GM06990 (cell line): ENCODE data around the gene PRR35.
A peak's percentile ranks its signal among the peaks of the same experiment; 100 is the strongest.

Experiments
- DNase-seq: peaks from one replicate; pipeline ENCODE4 v3.0.0-alpha.2; 2011; ENCODE audit not compliant: insufficient read length; ENCODE audit errors: extremely low read depth
- H3K27me3 ChIP-seq: replicated peaks from 2 replicates; pipeline ENCODE4 v1.6.0; 2011; ENCODE audit warnings: low read length; ENCODE audit not compliant: control insufficient read depth, insufficient read depth
- H3K36me3 ChIP-seq: 2 replicates; pipeline ENCODE4 v1.5.1; 2011; ENCODE audit warnings: low read length; ENCODE audit not compliant: control insufficient read depth, insufficient read depth
- H3K4me3 ChIP-seq: replicated peaks from 2 replicates; pipeline ENCODE4 v1.5.1; 2011; ENCODE audit warnings: low read depth, mild to moderate bottlenecking, control low read depth, low read length
- TF ChIP-seq, protein P1 (sequence below): IDR thresholded peaks from 2 replicates; pipeline ENCODE4 v1.5.1; 2011; ENCODE audit warnings: low read length, control low read depth, mild to moderate bottlenecking, inconsistent platforms; ENCODE audit not compliant: insufficient read depth, poor library complexity, severe bottlenecking

PRR35 gene

DNA sequence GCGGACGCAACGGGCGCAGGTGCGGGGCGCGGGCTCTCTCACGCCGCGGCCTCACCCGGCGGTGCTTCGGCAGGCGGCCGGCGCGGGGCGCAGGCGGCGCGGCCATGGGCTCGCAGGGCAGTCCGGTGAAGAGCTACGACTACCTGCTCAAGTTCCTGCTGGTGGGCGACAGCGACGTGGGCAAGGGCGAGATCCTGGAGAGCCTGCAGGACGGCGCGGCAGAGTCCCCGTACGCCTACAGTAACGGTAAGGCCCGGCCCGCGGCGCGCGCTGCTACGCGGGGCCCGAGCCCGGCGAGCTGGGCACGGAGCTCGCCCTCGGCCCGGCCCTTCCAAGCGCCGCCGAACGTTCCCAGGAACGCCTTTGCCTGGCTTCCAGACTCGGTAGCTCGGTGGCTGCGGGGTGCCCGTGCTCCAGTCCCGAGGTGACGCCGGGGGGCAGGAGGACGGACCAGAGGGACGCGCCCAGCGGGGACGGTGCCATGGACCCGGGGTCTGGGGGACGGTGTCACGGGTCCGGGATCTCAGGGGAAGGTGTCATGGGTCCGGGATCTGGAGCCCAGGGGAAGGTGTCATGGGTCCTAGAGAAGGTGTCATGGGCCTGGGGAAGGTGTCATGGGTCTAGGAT is 30.1 kb downstream of the PRR35 start:
- H3K4me3 ChIP-seq: peak overlapping the region; percentile 83
- TF ChIP-seq, protein P1, sequence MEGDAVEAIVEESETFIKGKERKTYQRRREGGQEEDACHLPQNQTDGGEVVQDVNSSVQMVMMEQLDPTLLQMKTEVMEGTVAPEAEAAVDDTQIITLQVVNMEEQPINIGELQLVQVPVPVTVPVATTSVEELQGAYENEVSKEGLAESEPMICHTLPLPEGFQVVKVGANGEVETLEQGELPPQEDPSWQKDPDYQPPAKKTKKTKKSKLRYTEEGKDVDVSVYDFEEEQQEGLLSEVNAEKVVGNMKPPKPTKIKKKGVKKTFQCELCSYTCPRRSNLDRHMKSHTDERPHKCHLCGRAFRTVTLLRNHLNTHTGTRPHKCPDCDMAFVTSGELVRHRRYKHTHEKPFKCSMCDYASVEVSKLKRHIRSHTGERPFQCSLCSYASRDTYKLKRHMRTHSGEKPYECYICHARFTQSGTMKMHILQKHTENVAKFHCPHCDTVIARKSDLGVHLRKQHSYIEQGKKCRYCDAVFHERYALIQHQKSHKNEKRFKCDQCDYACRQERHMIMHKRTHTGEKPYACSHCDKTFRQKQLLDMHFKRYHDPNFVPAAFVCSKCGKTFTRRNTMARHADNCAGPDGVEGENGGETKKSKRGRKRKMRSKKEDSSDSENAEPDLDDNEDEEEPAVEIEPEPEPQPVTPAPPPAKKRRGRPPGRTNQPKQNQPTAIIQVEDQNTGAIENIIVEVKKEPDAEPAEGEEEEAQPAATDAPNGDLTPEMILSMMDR: no peak
- DNase-seq: peak; percentile 48
- H3K36me3 ChIP-seq: no peaks in the 10 kb centered on the region; the same call in 1 of the 2 replicates
- H3K27me3 ChIP-seq: no peaks in the 10 kb centered on the region

- no peaks in the 10 kb centered on the region; the same call in 1 of the 2 replicates for H3K36me3 ChIP-seq
- H3K27me3 ChIP-seq: no peaks in the 10 kb centered on the region
- H3K4me3 ChIP-seq: peak overlapping the region; percentile 83
- TF ChIP-seq, protein P1: no peak
- DNase-seq: no peak
Observed at GRCh38 chr16:590815-591200, 30.6 kb downstream of the PRR35 start.

DNA sequence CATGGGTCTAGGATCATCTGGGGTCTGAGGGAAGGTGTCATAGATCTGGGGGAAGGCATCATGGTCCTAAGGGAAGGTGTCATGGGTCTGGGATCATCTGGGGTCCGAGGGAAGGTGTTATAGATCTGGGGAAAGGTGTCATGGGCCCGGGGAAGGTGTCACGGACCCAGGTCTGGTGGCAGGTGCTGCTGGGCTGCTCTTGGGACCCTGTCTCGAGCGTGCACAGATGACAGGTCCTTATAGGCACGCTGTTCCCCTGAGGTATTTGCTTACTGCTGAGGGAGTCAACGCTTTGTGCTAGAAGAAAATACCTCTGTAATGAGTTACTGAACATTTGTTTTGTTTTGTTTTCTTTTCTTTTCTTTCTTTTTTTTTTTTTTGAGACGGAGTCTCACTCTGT is 31.0 kb downstream of the PRR35 start:
- TF ChIP-seq, protein P1: no peak
- DNase-seq: no peak
- Histone ChIP-seq H3K4me3 (no peak overlapping the region; the same call in 1 of the 2 replicates), H3K36me3 (no peaks in the 10 kb centered on the region; the same call in 1 of the 2 replicates), H3K27me3 (no peaks in the 10 kb centered on the region)

DNA sequence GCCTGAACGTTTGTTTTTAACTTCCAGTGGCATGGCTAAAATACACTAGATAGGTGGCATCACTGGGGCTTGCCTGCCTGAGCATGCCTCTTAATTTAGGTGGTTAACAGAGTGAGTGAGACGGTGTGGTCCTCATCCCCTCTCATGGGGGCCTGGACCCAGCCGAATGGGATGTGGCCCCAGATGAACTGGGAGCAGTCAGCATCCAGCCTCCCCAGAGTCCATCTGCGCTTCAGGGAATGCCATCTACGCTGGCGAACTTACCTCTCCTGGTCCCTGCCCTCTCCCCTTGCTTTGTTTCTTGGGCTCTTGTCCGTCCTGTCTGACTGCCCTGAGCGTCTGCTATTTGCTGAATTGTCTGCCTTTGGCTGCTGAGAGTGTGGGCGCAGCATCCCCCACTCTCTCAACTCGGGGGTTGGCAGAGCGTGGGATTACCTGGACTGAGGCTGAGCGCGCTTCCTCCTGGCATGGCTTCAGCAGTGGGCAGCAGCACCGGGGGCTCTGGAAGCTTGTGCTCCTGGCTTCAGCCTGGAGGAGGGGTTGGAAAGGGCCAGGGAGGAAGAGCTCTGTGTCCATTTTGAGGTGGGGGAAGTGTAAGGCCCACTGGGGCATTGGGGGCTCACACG is 31.8 kb downstream of the PRR35 start:
- TF ChIP-seq, protein P1: no peak
- Histone ChIP-seq H3K36me3 (no peaks in the 10 kb centered on the region; the same call in 1 of the 2 replicates), H3K4me3 (no peak overlapping the region), H3K27me3 (no peaks in the 10 kb centered on the region)
- DNase-seq: no peak

DNA sequence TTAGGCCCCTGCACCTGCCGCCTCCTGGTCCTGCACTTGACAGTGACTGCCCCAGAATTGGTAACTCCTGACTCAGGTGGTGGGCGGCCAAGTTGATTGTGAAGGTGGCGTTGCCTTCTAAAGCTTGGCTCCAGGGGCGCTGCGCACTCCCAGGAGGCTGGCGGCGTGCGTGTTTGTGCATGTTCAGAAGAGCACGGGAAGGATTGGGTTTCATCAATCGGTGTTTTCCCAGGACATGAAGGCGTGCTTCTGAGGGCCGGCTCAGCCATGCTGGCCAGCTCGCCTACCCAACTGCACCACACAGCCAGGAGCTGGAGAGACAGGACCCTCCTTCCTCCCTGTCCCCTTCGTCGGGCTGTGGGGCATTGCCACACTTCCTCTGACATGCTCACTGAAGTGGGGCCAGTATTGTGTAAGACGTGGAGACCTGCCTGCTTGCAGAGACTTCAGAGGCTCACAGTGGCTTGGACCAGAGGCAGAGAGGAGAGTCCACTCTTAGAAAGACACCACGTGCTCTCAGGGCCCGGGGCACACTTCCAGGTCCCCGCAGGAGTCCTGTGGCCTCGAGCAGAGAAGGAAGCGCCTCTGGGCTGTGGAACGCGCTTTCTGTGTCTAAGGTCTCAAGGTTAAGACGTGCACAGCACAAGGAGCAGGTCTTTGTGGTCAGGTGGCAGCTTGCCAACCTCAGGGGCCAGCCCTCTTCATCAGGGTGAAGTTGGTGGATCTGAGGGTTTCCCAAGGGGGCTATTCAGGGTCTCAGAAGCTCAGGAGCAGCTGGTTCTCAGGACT is 32.5 kb downstream of the PRR35 start:
- H3K4me3 ChIP-seq: no peak overlapping the region
- TF ChIP-seq, protein P1: no peak
- H3K36me3 ChIP-seq: no peaks in the 10 kb centered on the region; the same call in 1 of the 2 replicates
- DNase-seq: no peak
- H3K27me3 ChIP-seq: no peaks in the 10 kb centered on the region
